DOHH2 (cell line): ENCODE results near the gene OLFM3.

Experiments
- CTCF ChIP-seq: fragments of 200-600 bp; sonication (generic); IDR thresholded peaks from one replicate; pipeline ENCODE4 v1.5.1; 2014; ENCODE audit warnings: antibody characterized with exemption, mild to moderate bottlenecking, low read depth, low read length; ENCODE audit not compliant: poor library complexity, severe bottlenecking
- EZH2phosphoT487 ChIP-seq: fragments of 200-600 bp; sonication (generic); IDR thresholded peaks from 2 replicates; pipeline ENCODE4 v1.6.1; 2017; ENCODE audit warnings: borderline replicate concordance, mild to moderate bottlenecking, antibody characterized with exemption, low read length, moderate library complexity, mixed read lengths

DNA sequence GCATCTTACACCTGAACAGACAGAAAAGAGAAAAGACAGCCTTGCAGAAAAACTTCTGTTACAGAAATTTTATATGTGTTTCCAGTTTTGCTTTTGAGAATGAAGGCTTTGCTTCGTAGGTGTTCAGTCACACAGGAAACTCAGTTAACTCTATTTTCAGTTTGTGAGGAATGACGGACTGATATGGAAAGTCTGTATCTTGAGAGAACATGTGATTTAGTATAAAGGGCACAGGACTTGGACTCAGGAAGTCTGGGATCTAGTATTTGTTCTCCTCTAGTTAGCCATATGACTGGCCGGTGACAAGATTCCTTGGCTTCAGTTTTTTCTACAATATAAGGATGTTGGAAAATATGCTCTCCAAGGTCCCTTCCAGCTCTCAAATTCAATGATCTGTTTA is 149.1 kb downstream of the OLFM3 start:
- no peak for TF ChIP-seq CTCF
- TF ChIP-seq EZH2phosphoT487 = no peak
